H1 (cell line): Measurements from ENCODE around the gene VEGFD. TPM values are rescaled to one million over a fixed set of nuclear protein-coding genes. Genes with fewer than 3 reads are reported as not detected.

Source experiments
- CTCF ChIA-PET: fragments of 300-600 bp; sonication (Branson Sonifier 250); formaldehyde crosslinking; loops from one replicate; lab custom pipeline; 2021; ENCODE audit not compliant: partially characterized antibody; lab: Charles Lee
- POLR2A ChIA-PET: fragments of 300-600 bp; sonication (Branson Sonifier 250); formaldehyde crosslinking; loops from one replicate; lab custom pipeline; 2021; ENCODE audit warnings: inconsistent platforms; ENCODE audit not compliant: partially characterized antibody; lab: Charles Lee
- DNase-seq, 2 experiments: peaks; one replicate each; pipeline versions ENCODE4 v3.0.0 to v3.0.0-alpha.2; 2010 to 2022; ENCODE audit warnings: low spot score in 2 of 2, low read depth in 1 of 2, mixed read lengths in 1 of 2
- FAIRE-seq: peaks from 2 replicates; lab custom pipeline; 2011; peaks lifted over from hg19 to GRCh38; lab: Jason Lieb, UNC
- H2AFZ ChIP-seq: 2 replicates; pipeline ENCODE4 v1.8.1; 2012; ENCODE audit warnings: low read length, inconsistent platforms
- H2AK5ac ChIP-seq: 2 replicates; pipeline ENCODE4 v1.6.1; 2013; ENCODE audit warnings: low read depth, low read length
- H2BK120ac ChIP-seq: replicated peaks from 2 replicates; pipeline ENCODE3; 2013; ENCODE audit warnings: low read depth, low read length, inconsistent platforms
- H2BK12ac ChIP-seq: 2 replicates; pipeline ENCODE4 v1.6.1; 2013; ENCODE audit warnings: low read depth, low read length
- H2BK15ac ChIP-seq: 2 replicates; pipeline ENCODE4 v1.6.1; 2013; ENCODE audit warnings: low read length
- H2BK20ac ChIP-seq: 2 replicates; pipeline ENCODE4 v1.6.1; 2013; ENCODE audit warnings: low read length
- H2BK5ac ChIP-seq: 2 replicates; pipeline ENCODE4 v1.6.1; 2013; ENCODE audit warnings: low read depth, low read length
- H3K14ac ChIP-seq: 2 replicates; pipeline ENCODE4 v1.6.1; 2013; ENCODE audit warnings: inconsistent platforms; ENCODE audit not compliant: insufficient read length
- H3K18ac ChIP-seq: 2 replicates; pipeline ENCODE4 v1.6.1; 2013; ENCODE audit warnings: low read length; ENCODE audit errors: extremely low read depth
- H3K23ac ChIP-seq: 2 replicates; pipeline ENCODE4 v1.6.1; 2013; ENCODE audit warnings: inconsistent platforms; ENCODE audit not compliant: insufficient read length
- H3K23me2 ChIP-seq: 2 replicates; pipeline ENCODE4 v1.6.1; 2013; ENCODE audit warnings: low read depth, low read length
- H3K27ac ChIP-seq: 2 replicates; pipeline ENCODE4 v1.6.1; 2011; ENCODE audit warnings: low read depth, low read length, inconsistent platforms
- H3K27me3 ChIP-seq, 4 experiments: replicated peaks in 1 of 4; 1 replicate in 1 of 4; 2 replicates in 3 of 4; pipeline versions ENCODE4 v1.6.1 to v1.8.1; 2011 to 2013; ENCODE audit warnings: low read length in 3 of 4, mild to moderate bottlenecking in 3 of 4, inconsistent platforms in 2 of 4, mixed read lengths in 2 of 4, moderate library complexity in 1 of 4; ENCODE audit not compliant: control insufficient read depth in 3 of 4, insufficient read depth in 3 of 4; ENCODE audit errors: extremely low read depth in 1 of 4
- H3K36me3 ChIP-seq, 4 experiments: 2 replicates each; pipeline versions ENCODE4 v1.6.1 to v1.8.1; 2011 to 2013; ENCODE audit warnings: mild to moderate bottlenecking in 4 of 4, low read length in 3 of 4, moderate library complexity in 2 of 4, control low read depth in 1 of 4, inconsistent platforms in 1 of 4; ENCODE audit not compliant: insufficient read depth in 4 of 4, control insufficient read depth in 2 of 4
- H3K4ac ChIP-seq: replicated peaks from 2 replicates; pipeline ENCODE3; 2013; ENCODE audit warnings: low read length, low read depth, mixed read lengths, inconsistent platforms; ENCODE audit not compliant: insufficient read length
- H3K4me1 ChIP-seq, 4 experiments: replicated peaks in 1 of 4; 1 replicate in 1 of 4; 2 replicates in 3 of 4; pipeline versions ENCODE4 v1.6.1 to v1.8.1; 2011 to 2013; ENCODE audit warnings: low read length in 3 of 4, inconsistent platforms in 2 of 4, mixed read lengths in 1 of 4; ENCODE audit not compliant: insufficient read depth in 4 of 4, control insufficient read depth in 3 of 4
- H3K4me2 ChIP-seq, 2 experiments: 2 replicates each; pipeline versions ENCODE4 v1.6.1 to v1.8.1; 2011 to 2013; ENCODE audit warnings: low read depth in 2 of 2, low read length in 2 of 2, control low read depth in 1 of 2, inconsistent platforms in 1 of 2, mild to moderate bottlenecking in 1 of 2; ENCODE audit not compliant: insufficient read depth in 1 of 2
- H3K4me3 ChIP-seq, 4 experiments: fragments of 200-600, 300-600 bp in 1 of 4; sonication (generic), shearing (Covaris generic), sonication (Bioruptor Twin) in 1 of 4; 2 replicates each; pipeline versions ENCODE4 v1.5.1 to v1.8.1; 2011 to 2016; ENCODE audit warnings: low read length in 4 of 4, low read depth in 3 of 4, control low read depth in 2 of 4, inconsistent platforms in 2 of 4, mild to moderate bottlenecking in 2 of 4, mixed read lengths in 1 of 4, moderate library complexity in 1 of 4; ENCODE audit not compliant: insufficient read depth in 2 of 4; ENCODE audit errors: extremely low read depth in 1 of 4
- H3K56ac ChIP-seq: replicated peaks from 2 replicates; pipeline ENCODE3; 2013; ENCODE audit warnings: low read depth, mild to moderate bottlenecking, mixed read lengths, low read length, inconsistent platforms; ENCODE audit not compliant: insufficient read length
- H3K79me1 ChIP-seq: 2 replicates; pipeline ENCODE4 v1.6.1; 2013; ENCODE audit warnings: low read depth, low read length, control low read depth
- H3K79me2 ChIP-seq, 2 experiments: 2 replicates each; pipeline versions ENCODE4 v1.6.1 to v1.8.1; 2012 to 2013; ENCODE audit warnings: low read length in 2 of 2, mild to moderate bottlenecking in 2 of 2, inconsistent platforms in 1 of 2; ENCODE audit not compliant: insufficient read depth in 2 of 2, control insufficient read depth in 1 of 2
- H3K9ac ChIP-seq, 4 experiments: replicated peaks in 1 of 4; 1 replicate in 1 of 4; 2 replicates in 3 of 4; pipeline versions ENCODE4 v1.6.1 to v1.8.1; 2011 to 2013; ENCODE audit warnings: low read depth in 3 of 4, low read length in 3 of 4, control low read depth in 2 of 4, mild to moderate bottlenecking in 2 of 4, moderate library complexity in 2 of 4, inconsistent platforms in 1 of 4; ENCODE audit errors: extremely low read depth in 1 of 4
- H3K9me3 ChIP-seq, 2 experiments: 2 replicates each; pipeline versions ENCODE4 v1.6.1 to v1.8.1; 2012 to 2013; ENCODE audit warnings: mild to moderate bottlenecking in 2 of 2, moderate library complexity in 2 of 2, control low read depth in 1 of 2, inconsistent platforms in 1 of 2, low read depth in 1 of 2, low read length in 1 of 2, mixed read lengths in 1 of 2; ENCODE audit not compliant: insufficient read depth in 2 of 2
- H4K20me1 ChIP-seq, 2 experiments: replicated peaks in 1 of 2; 2 replicates each; pipeline versions ENCODE3 to v1.8.1; 2011 to 2013; ENCODE audit warnings: inconsistent platforms in 2 of 2, low read length in 2 of 2, mild to moderate bottlenecking in 1 of 2; ENCODE audit not compliant: insufficient read depth in 2 of 2, control insufficient read depth in 1 of 2
- H4K5ac ChIP-seq: 2 replicates; pipeline ENCODE4 v1.6.1; 2013; ENCODE audit warnings: low read length, low read depth, mixed read lengths, inconsistent platforms; ENCODE audit not compliant: insufficient read length
- H4K8ac ChIP-seq: 2 replicates; pipeline ENCODE4 v1.8.0; 2013; ENCODE audit warnings: mild to moderate bottlenecking, moderate library complexity, low read length, inconsistent platforms; ENCODE audit not compliant: insufficient read depth; ENCODE audit errors: extremely low read depth
- H4K91ac ChIP-seq: replicated peaks from 2 replicates; pipeline ENCODE3; 2013; ENCODE audit warnings: low read length, mixed read lengths, inconsistent platforms; ENCODE audit not compliant: insufficient read length
- BCL11A ChIP-seq, 2 experiments: IDR thresholded peaks; one replicate each; pipeline ENCODE4 v1.6.1; 2011; ENCODE audit warnings: low read depth in 2 of 2, low read length in 2 of 2, mild to moderate bottlenecking in 2 of 2
- CTBP2 ChIP-seq: IDR thresholded peaks from 2 replicates; pipeline ENCODE4 v1.7.0; 2011; ENCODE audit warnings: borderline replicate concordance, mild to moderate bottlenecking, moderate library complexity, mixed read lengths, low read length; ENCODE audit not compliant: insufficient read depth, insufficient read length
- EP300 ChIP-seq, 2 experiments: IDR thresholded peaks; 1 replicate in 1 of 2; 2 replicates in 1 of 2; pipeline ENCODE4 v1.6.1; 2011 to 2012; ENCODE audit warnings: low read depth in 2 of 2, low read length in 2 of 2, mild to moderate bottlenecking in 2 of 2, borderline replicate concordance in 1 of 2, inconsistent platforms in 1 of 2, moderate library complexity in 1 of 2
- GABPA ChIP-seq: IDR thresholded peaks from 2 replicates; pipeline ENCODE4 v1.6.1; 2011; ENCODE audit warnings: mild to moderate bottlenecking, low read length, moderate library complexity, borderline replicate concordance; ENCODE audit not compliant: insufficient read depth
- HDAC6 ChIP-seq: IDR thresholded peaks from one replicate; pipeline ENCODE4 v1.7.1; 2012; ENCODE audit warnings: low read depth, mild to moderate bottlenecking, inconsistent platforms, low read length, moderate library complexity
- NANOG ChIP-seq: IDR thresholded peaks from 2 replicates; pipeline ENCODE4 v1.6.1; 2011; ENCODE audit warnings: low read length, low read depth, mild to moderate bottlenecking, inconsistent platforms; ENCODE audit not compliant: insufficient read depth, poor library complexity, severe bottlenecking
- RXRA ChIP-seq: IDR thresholded peaks from 2 replicates; pipeline ENCODE4 v1.6.1; 2011; ENCODE audit warnings: low read depth, mild to moderate bottlenecking, low read length, moderate library complexity; ENCODE audit not compliant: insufficient read depth
- SIN3A ChIP-seq, 2 experiments: IDR thresholded peaks in 1 of 2; conservative IDR thresholded peaks in 1 of 2; 2 replicates each; pipeline ENCODE4 v1.6.1; 2011 to 2012; ENCODE audit warnings: low read length in 2 of 2, improper control_type of control experiment in 1 of 2, low read depth in 1 of 2, mild to moderate bottlenecking in 1 of 2
- SIRT6 ChIP-seq: IDR thresholded peaks from one replicate; pipeline ENCODE4 v1.7.1; 2012; ENCODE audit warnings: low read length, inconsistent platforms
- SIX5 ChIP-seq: IDR thresholded peaks from 2 replicates; pipeline ENCODE4 v1.6.1; 2011; ENCODE audit warnings: mild to moderate bottlenecking, low read depth, low read length
- SP4 ChIP-seq: IDR thresholded peaks from 2 replicates; pipeline ENCODE4 v1.6.1; 2012; ENCODE audit warnings: low read length, inconsistent platforms
- SRF ChIP-seq: IDR thresholded peaks from 2 replicates; pipeline ENCODE4 v1.6.1; 2011; ENCODE audit warnings: mild to moderate bottlenecking, low read depth, low read length, moderate library complexity
- TEAD4 ChIP-seq: IDR thresholded peaks from 2 replicates; pipeline ENCODE4 v1.6.1; 2012; ENCODE audit warnings: low read depth, low read length, inconsistent platforms, mixed read lengths
- WGBS, 2 experiments: shearing (Covaris generic) in 1 of 2; methylation state at CpG; one replicate each; pipeline versions ENCODE4 v1.1.6 to v1.1.7; 2013 to 2015; ENCODE audit warnings: low lambda C conversion rate in 2 of 2, mixed read lengths in 2 of 2, inconsistent platforms in 1 of 2, low coverage in 1 of 2, missing lambda C conversion rate in 1 of 2; ENCODE audit not compliant: insufficient replicate concordance in 2 of 2, insufficient coverage in 1 of 2, insufficient read length in 1 of 2; ENCODE audit errors: extremely low coverage in 1 of 2, missing lambda C conversion rate in 1 of 2; 5-methylcytosine and 5-hydroxymethylcytosine counted together
- polyA plus RNA-seq, 7 experiments: library from polyadenylated mRNA; depleted of rRNA in 3 of 7; stranded (reverse) in 5 of 7; unstranded in 2 of 7; fragments of >200 nt in 5 of 7; fragments of 200-250 nt in 2 of 7; gene quantifications; 1 replicate in 5 of 7; 2 replicates in 1 of 7; 4 replicates in 1 of 7; pipeline versions ENCODE4 v1.2.1 to v1.2.3, GENCODE V29; 2011 to 2013; ENCODE audit warnings: missing spikeins in 2 of 7, mixed read lengths in 2 of 7
- total RNA-seq: library from RNA; stranded (reverse); fragmentation: NEBNext Ultra II Directional; extraction: Animal tissue kit (Norgen Biotek cat#: 25700); gene quantifications from 2 replicates; pipeline ENCODE4 v1.2.1, GENCODE V29; 2021

VEGFD gene
- total and polyA plus RNA-seq, 2 of the 8 experiments (the other 6 are each of a cell fraction or from before 2014, with no cell fraction given), result 0.06 TPM; not detected in 1

DNA sequence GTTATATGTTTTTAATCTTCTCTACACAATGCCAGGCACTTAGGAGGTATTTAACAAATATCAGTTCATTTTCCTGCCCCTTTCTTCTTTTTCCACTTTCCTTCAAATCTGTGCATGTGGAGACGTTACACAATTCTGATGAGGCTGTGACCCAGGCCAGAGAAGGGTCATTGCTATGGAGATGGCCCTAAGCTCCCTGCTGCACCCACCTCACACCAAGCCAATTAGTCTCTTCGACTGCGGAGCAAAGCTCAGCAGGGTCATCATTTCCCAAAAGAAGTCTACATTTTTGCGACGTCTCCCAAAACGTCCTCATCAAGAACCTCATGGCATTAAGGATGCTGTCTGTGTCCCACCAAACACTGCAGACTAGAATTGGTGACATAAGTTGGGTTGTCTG, 28.9 kb upstream of the VEGFD start:
- Histone ChIP-seq H2AFZ (no peak overlapping the region), H2AK5ac (no peak overlapping the region), H2BK15ac (no peak overlapping the region), H3K79me1 (no peaks in the 10 kb centered on the region), H3K4me1 (no peaks in the 10 kb centered on the region), H3K4me3 (no peak overlapping the region), H3K4ac (no peak overlapping the region), H3K9me3 (no peaks in the 10 kb centered on the region), H3K14ac (no peak overlapping the region), H2BK120ac (no peak overlapping the region), H3K27me3 (no peaks in the 10 kb centered on the region), H2BK20ac (no peak overlapping the region), H3K56ac (no peak overlapping the region), H2BK5ac (no peak overlapping the region), H3K9ac (no peak overlapping the region), H3K4me2 (no peak overlapping the region), H2BK12ac (no peak overlapping the region), H3K23me2 (no peaks in the 10 kb centered on the region), H3K79me2 (no peaks in the 10 kb centered on the region), H3K27ac (no peak overlapping the region), H4K5ac (no peak overlapping the region), H3K23ac (no peak overlapping the region), H4K91ac (no peak overlapping the region), H3K18ac (no peak overlapping the region), H3K36me3 (no peaks in the 10 kb centered on the region), H4K20me1 (no peaks in the 10 kb centered on the region), H4K8ac (no peak overlapping the region)
- WGBS, 2 experiments, result 89% methylated on average over 6 of the region's 6 CpGs; no CpG with 5 or more reads in 1 of the 2 experiments
- FAIRE-seq (no peak), DNase-seq (no peak)
- CTCF ChIA-PET, result interaction anchor here (0.8 kb wide), 1 partner anchor 53 kb away, joined by 3 read pairs; no protein-coding TSS in a partner anchor
- POLR2A ChIA-PET, result no interaction called here
- TF ChIP-seq NANOG (no peak), SRF (no peak), RXRA (no peak), BCL11A (IDR thresholded peaks at IDR 0.05; ENCODE audit: low read depth in 2 of 2, low read length in 2 of 2) (no peak), CTBP2 (no peak), SIX5 (no peak), SIN3A (conservative IDR thresholded peaks at IDR 0.05 in 1 of 2, IDR thresholded peaks at IDR 0.05 in 1 of 2; ENCODE audit: low read depth in 1 of 2, low read length in 2 of 2) (no peak), HDAC6 (no peak), GABPA (no peak), EP300 (IDR thresholded peaks at IDR 0.05; ENCODE audit: borderline replicate concordance in 1 of 2, low read depth in 2 of 2, low read length in 2 of 2) (no peak), SIRT6 (no peak), TEAD4 (no peak), SP4 (no peak)
